SK-N-SH treated with all-trans-retinoic acid at 6 μM for 48 hours (cell line): Measurements from ENCODE around the gene ATP6V1F.

ENCODE experiments used
- ATAC-seq: fragments of 200-7000 bp; cut with Tn5 transposase; 3 replicates; pipeline ENCODE4 v1.9.1; 2020; ENCODE audit warnings: mild to moderate bottlenecking, moderate library complexity
- ARNTL ChIP-seq: fragments of 450-650 bp; formaldehyde crosslinking; IDR thresholded peaks from 2 replicates; pipeline ENCODE4 v1.5.0; 2020; ENCODE audit warnings: low read depth, mild to moderate bottlenecking, moderate library complexity, borderline replicate concordance
- BACH2 ChIP-seq: fragments of 250-450 bp; sonication (Bioruptor Pico); IDR thresholded peaks from 2 replicates; pipeline ENCODE4 v1.9.0; 2021; ENCODE audit warnings: mild to moderate bottlenecking, borderline replicate concordance
- GLIS3 ChIP-seq: fragments of 250-450 bp; sonication (Bioruptor Pico); IDR thresholded peaks from 2 replicates; pipeline ENCODE4 v1.5.0; 2020; ENCODE audit warnings: mild to moderate bottlenecking, moderate library complexity
- ISL1 ChIP-seq: fragments of 250-450 bp; sonication (Bioruptor Pico); IDR thresholded peaks from 2 replicates; pipeline ENCODE4 v2.1.2; 2022; ENCODE audit warnings: mild to moderate bottlenecking, moderate library complexity
- OSR1 ChIP-seq: fragments of 250-450 bp; sonication (Bioruptor Pico); IDR thresholded peaks from 2 replicates; pipeline ENCODE4 v1.8.0; 2022; ENCODE audit warnings: moderate library complexity, mild to moderate bottlenecking, inconsistent platforms
- PPARA ChIP-seq: fragments of 250-450 bp; sonication (Bioruptor Pico); IDR thresholded peaks from 2 replicates; pipeline ENCODE4 v1.5.0; 2020; ENCODE audit warnings: mild to moderate bottlenecking, borderline replicate concordance
- RARB ChIP-seq: fragments of 250-450 bp; sonication (Bioruptor Pico); IDR thresholded peaks from 2 replicates; pipeline ENCODE4 v1.8.0; 2021; ENCODE audit warnings: mild to moderate bottlenecking, moderate library complexity
- SNAI2 ChIP-seq: fragments of 250-450 bp; sonication (Bioruptor Pico); IDR thresholded peaks from 2 replicates; pipeline ENCODE4 v1.5.0; 2020; ENCODE audit warnings: mild to moderate bottlenecking, moderate library complexity
- TCF4 ChIP-seq: fragments of 250-450 bp; sonication (Bioruptor Pico); IDR thresholded peaks from 2 replicates; pipeline ENCODE4 v1.8.0; 2021; ENCODE audit warnings: mild to moderate bottlenecking, moderate library complexity, borderline replicate concordance
- TOX ChIP-seq: fragments of 250-450 bp; sonication (Bioruptor Pico); IDR thresholded peaks from 2 replicates; pipeline ENCODE4 v1.8.0; 2021; ENCODE audit warnings: mild to moderate bottlenecking, moderate library complexity, borderline replicate concordance
- ZC3H10 ChIP-seq: fragments of 250-450 bp; sonication (Bioruptor Pico); IDR thresholded peaks from 2 replicates; pipeline ENCODE4 v1.5.1; 2021; ENCODE audit warnings: mild to moderate bottlenecking, moderate library complexity
- ZFP3 ChIP-seq: fragments of 250-450 bp; sonication (Bioruptor Pico); IDR thresholded peaks from 2 replicates; pipeline ENCODE4 v1.5.0; 2020; ENCODE audit warnings: mild to moderate bottlenecking, moderate library complexity
- ZFP30 ChIP-seq: fragments of 450-650 bp; formaldehyde crosslinking; IDR thresholded peaks from 2 replicates; pipeline ENCODE4 v1.5.0; 2022; ENCODE audit warnings: mild to moderate bottlenecking, moderate library complexity
- ZNF565 ChIP-seq: fragments of 450-650 bp; formaldehyde crosslinking; conservative IDR thresholded peaks from 2 replicates; pipeline ENCODE4 v1.5.0; 2020; ENCODE audit warnings: low read depth, mild to moderate bottlenecking, moderate library complexity
- ZNF70 ChIP-seq: fragments of 450-650 bp; formaldehyde crosslinking; IDR thresholded peaks from 2 replicates; pipeline ENCODE4 v1.5.0; 2020; ENCODE audit warnings: mild to moderate bottlenecking, moderate library complexity
- ZNF8 ChIP-seq: fragments of 450-650 bp; formaldehyde crosslinking; IDR thresholded peaks from 2 replicates; pipeline ENCODE4 v1.5.0; 2020; ENCODE audit warnings: mild to moderate bottlenecking, moderate library complexity
- TF ChIP-seq, protein P1 (sequence below): fragments of 250-450 bp; sonication (Bioruptor Pico); IDR thresholded peaks from 2 replicates; pipeline ENCODE4 v1.8.0; 2020; ENCODE audit warnings: mild to moderate bottlenecking, moderate library complexity, borderline replicate concordance
- TF ChIP-seq, protein P2 (sequence below): fragments of 250-450 bp; sonication (Bioruptor Pico); IDR thresholded peaks from 2 replicates; pipeline ENCODE4 v1.5.1; 2020; ENCODE audit warnings: low read depth, mild to moderate bottlenecking, moderate library complexity
- TF ChIP-seq, protein P3 (sequence below): fragments of 250-450 bp; sonication (Bioruptor Pico); IDR thresholded peaks from 2 replicates; pipeline ENCODE4 v1.8.0; 2021; ENCODE audit warnings: low read depth, mild to moderate bottlenecking, moderate library complexity, borderline replicate concordance
- TF ChIP-seq, protein P4 (sequence below): fragments of 250-450 bp; sonication (Bioruptor Pico); IDR thresholded peaks from 2 replicates; pipeline ENCODE4 v1.5.0; 2020; ENCODE audit warnings: mild to moderate bottlenecking, moderate library complexity

ATP6V1F gene

DNA sequence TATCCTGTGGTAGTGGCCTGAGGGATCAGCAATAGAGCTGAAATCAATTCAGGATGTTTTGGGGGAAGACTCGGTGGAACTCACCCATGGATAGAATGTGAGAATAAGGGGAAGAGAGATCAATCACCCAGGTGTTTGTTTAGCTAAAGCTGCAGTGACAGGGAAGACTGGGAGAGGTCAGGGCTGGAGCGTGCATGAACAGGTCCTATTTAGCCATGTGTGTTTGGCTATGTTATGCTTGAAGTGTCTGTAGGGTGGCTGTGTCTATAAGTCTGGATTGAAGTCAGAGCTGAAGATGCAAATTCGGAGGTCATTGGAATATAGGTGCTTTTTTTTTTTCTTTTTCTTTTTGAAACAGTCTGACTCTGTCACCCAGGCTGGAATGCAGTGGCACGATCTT, 4.6 kb downstream of the ATP6V1F start:
- no peak for ATAC-seq
- TF ChIP-seq, protein P1, sequence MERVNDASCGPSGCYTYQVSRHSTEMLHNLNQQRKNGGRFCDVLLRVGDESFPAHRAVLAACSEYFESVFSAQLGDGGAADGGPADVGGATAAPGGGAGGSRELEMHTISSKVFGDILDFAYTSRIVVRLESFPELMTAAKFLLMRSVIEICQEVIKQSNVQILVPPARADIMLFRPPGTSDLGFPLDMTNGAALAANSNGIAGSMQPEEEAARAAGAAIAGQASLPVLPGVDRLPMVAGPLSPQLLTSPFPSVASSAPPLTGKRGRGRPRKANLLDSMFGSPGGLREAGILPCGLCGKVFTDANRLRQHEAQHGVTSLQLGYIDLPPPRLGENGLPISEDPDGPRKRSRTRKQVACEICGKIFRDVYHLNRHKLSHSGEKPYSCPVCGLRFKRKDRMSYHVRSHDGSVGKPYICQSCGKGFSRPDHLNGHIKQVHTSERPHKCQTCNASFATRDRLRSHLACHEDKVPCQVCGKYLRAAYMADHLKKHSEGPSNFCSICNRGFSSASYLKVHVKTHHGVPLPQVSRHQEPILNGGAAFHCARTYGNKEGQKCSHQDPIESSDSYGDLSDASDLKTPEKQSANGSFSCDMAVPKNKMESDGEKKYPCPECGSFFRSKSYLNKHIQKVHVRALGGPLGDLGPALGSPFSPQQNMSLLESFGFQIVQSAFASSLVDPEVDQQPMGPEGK: no peak
- TF ChIP-seq TCF4 (CRISPR knock-in tag) (no peak), ZNF565 (CRISPR knock-in tag) (no peak), ZFP3 (CRISPR knock-in tag) (no peak), ZFP30 (CRISPR knock-in tag) (no peak), ARNTL (CRISPR knock-in tag) (no peak), ISL1 (CRISPR knock-in tag) (no peak), SNAI2 (CRISPR knock-in tag) (no peak), PPARA (CRISPR knock-in tag) (no peak), BACH2 (CRISPR knock-in tag) (no peak), ZC3H10 (CRISPR knock-in tag) (no peak), ZNF8 (no peak), GLIS3 (CRISPR knock-in tag) (no peak), RARB (CRISPR knock-in tag) (no peak), OSR1 (CRISPR knock-in tag) (no peak), ZNF70 (CRISPR knock-in tag) (no peak)
- TF ChIP-seq, protein P2, sequence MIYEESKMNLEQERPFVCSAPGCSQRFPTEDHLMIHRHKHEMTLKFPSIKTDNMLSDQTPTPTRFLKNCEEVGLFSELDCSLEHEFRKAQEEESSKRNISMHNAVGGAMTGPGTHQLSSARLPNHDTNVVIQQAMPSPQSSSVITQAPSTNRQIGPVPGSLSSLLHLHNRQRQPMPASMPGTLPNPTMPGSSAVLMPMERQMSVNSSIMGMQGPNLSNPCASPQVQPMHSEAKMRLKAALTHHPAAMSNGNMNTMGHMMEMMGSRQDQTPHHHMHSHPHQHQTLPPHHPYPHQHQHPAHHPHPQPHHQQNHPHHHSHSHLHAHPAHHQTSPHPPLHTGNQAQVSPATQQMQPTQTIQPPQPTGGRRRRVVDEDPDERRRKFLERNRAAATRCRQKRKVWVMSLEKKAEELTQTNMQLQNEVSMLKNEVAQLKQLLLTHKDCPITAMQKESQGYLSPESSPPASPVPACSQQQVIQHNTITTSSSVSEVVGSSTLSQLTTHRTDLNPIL: no peak
- TF ChIP-seq, protein P3, sequence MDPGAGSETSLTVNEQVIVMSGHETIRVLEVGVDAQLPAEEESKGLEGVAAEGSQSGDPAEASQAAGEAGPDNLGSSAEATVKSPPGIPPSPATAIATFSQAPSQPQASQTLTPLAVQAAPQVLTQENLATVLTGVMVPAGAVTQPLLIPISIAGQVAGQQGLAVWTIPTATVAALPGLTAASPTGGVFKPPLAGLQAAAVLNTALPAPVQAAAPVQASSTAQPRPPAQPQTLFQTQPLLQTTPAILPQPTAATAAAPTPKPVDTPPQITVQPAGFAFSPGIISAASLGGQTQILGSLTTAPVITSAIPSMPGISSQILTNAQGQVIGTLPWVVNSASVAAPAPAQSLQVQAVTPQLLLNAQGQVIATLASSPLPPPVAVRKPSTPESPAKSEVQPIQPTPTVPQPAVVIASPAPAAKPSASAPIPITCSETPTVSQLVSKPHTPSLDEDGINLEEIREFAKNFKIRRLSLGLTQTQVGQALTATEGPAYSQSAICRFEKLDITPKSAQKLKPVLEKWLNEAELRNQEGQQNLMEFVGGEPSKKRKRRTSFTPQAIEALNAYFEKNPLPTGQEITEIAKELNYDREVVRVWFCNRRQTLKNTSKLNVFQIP (CRISPR knock-in tag): no peak

DNA sequence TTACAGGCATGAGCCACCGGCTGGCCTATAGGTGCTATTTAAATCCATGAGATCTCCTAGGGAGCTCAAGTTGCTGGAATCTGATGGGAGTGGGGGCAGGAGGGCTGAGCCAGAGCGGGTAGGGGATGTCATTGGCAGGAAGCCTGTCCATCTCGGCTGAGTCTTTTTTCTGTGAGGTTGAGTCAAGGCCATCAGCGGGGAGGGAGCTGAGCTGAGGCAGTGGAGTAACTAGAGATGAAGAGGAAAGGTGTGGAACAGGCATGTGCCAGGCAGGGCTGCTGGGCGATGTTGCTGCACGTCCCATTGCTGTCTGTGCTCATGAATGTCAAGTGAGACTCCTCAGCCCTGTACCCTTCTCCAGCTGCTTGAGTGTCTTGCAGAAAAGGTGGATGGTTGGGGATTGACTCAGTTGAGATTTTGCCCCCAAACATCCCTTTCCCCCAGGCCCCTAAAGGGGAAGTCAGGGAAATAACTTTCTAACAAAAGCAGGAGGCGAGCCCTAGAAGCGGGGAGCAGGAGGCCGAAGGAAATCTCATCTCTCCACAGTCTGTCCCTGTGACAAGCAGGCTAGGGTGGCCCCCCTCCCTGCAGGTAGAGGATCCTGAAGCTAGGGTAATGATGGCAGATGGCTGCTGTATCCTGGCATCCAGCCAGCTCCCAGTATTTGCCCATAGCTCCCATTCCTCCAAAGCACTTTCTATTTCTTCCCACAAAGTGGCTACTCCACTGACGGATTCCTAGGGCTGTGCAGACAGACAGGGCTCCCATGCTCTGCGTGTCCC, 5.4 kb downstream of the ATP6V1F start:
- TF ChIP-seq PPARA (CRISPR knock-in tag): no peak
- TF ChIP-seq, protein P4, sequence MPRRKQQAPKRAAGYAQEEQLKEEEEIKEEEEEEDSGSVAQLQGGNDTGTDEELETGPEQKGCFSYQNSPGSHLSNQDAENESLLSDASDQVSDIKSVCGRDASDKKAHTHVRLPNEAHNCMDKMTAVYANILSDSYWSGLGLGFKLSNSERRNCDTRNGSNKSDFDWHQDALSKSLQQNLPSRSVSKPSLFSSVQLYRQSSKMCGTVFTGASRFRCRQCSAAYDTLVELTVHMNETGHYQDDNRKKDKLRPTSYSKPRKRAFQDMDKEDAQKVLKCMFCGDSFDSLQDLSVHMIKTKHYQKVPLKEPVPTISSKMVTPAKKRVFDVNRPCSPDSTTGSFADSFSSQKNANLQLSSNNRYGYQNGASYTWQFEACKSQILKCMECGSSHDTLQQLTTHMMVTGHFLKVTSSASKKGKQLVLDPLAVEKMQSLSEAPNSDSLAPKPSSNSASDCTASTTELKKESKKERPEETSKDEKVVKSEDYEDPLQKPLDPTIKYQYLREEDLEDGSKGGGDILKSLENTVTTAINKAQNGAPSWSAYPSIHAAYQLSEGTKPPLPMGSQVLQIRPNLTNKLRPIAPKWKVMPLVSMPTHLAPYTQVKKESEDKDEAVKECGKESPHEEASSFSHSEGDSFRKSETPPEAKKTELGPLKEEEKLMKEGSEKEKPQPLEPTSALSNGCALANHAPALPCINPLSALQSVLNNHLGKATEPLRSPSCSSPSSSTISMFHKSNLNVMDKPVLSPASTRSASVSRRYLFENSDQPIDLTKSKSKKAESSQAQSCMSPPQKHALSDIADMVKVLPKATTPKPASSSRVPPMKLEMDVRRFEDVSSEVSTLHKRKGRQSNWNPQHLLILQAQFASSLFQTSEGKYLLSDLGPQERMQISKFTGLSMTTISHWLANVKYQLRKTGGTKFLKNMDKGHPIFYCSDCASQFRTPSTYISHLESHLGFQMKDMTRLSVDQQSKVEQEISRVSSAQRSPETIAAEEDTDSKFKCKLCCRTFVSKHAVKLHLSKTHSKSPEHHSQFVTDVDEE (CRISPR knock-in tag): no peak
- ATAC-seq: peak; percentile 0; the same call in 1 of the 3 replicates

DNA sequence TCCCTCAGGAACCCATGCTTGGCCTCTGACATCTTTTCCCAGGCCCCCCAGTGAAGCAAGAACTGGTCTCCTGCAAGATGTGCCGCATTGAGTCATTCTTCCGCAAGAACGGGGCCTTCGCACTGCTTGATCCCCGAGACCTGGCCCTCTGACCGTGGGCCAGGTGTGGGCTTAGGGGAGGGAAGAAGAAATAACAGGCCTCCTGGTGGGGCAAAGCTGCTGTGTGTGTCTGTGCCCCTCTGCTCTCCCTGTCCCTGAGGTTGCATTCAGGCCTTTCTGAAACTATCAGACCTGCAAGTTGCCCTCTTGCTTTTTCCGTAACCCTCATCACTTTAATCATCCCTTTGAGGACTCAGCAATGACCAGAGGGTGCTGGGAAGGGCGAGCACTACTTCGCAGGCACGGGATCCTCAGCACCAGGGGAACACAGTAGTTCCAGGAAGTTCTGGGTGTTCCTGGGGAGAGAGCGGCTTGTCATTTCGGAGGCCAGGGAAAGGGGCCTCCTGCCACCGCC, 6.0 kb downstream of the ATP6V1F start:
- ATAC-seq: peak; percentile 5
- TF ChIP-seq TOX (CRISPR knock-in tag) (no peak), RARB (CRISPR knock-in tag) (no peak), ZNF565 (CRISPR knock-in tag) (no peak), TCF4 (CRISPR knock-in tag) (no peak), ZNF70 (CRISPR knock-in tag) (no peak), SNAI2 (CRISPR knock-in tag) (no peak)
- TF ChIP-seq, protein P1: no peak
- TF ChIP-seq, protein P3 (CRISPR knock-in tag): no peak
- TF ChIP-seq, protein P4 (CRISPR knock-in tag): no peak
